AG10803 (cell line): ENCODE measurements around the gene SLC25A3.
"Not testable (repeated sequence)": the region's sequence is repeated elsewhere in the genome, so short reads cannot be mapped to it uniquely, and the experiment has no call there.

Experiments
- DNase-seq: peaks from one replicate; pipeline ENCODE4 v3.0.0; 2010; ENCODE audit warnings: low read depth
- H3K4me3 ChIP-seq: 2 replicates; pipeline ENCODE4 v1.5.1; 2011; ENCODE audit warnings: mild to moderate bottlenecking, low read length, control low read depth
- TF ChIP-seq, protein P1 (sequence below): conservative IDR thresholded peaks from 2 replicates; pipeline ENCODE4 v1.5.1; 2011; ENCODE audit warnings: mild to moderate bottlenecking, low read length, control low read depth, inconsistent platforms

Gene SLC25A3

DNA sequence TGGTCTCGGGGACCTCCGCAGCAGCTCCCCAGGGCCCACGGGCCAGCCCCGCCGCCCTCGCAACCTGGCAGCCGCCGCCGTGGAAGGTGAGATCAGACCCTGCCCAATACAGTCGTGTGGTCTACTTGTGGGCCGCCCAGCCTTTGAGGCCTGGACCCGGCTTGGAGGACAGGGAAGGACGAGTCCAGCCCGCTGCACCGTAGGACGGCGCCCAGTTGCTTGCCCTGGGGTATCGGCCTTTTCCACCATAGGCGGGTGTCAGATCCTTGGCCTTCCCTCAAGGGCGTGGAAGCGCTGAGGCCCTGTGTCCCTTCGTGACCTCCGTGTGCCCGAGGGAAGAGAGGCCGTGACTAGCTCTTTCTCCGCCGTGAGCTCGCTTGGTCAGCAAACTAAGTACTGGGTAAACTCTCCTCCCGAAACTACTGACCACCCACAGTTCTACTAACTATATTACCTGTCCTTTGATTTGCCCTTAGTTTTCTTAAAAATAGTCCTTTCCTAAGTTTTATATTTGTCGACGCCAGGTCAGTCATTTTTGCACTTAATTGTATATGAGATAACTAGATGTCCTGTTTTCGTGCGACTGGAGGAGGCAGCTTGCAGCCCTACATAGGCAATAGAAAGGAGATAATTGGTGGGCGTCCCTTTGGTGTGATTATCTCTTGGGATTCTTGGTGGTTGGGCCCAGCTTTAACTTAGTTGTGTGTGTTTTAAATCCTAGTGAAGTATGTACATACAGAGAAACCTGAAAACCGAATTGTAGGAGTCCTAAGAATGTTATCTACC, 757 bp downstream of the SLC25A3 start:
- peak; percentile 38 for DNase-seq
- TF ChIP-seq, protein P1, sequence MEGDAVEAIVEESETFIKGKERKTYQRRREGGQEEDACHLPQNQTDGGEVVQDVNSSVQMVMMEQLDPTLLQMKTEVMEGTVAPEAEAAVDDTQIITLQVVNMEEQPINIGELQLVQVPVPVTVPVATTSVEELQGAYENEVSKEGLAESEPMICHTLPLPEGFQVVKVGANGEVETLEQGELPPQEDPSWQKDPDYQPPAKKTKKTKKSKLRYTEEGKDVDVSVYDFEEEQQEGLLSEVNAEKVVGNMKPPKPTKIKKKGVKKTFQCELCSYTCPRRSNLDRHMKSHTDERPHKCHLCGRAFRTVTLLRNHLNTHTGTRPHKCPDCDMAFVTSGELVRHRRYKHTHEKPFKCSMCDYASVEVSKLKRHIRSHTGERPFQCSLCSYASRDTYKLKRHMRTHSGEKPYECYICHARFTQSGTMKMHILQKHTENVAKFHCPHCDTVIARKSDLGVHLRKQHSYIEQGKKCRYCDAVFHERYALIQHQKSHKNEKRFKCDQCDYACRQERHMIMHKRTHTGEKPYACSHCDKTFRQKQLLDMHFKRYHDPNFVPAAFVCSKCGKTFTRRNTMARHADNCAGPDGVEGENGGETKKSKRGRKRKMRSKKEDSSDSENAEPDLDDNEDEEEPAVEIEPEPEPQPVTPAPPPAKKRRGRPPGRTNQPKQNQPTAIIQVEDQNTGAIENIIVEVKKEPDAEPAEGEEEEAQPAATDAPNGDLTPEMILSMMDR, result no peak
- peak overlapping the region; percentile 100 for H3K4me3 ChIP-seq

DNA sequence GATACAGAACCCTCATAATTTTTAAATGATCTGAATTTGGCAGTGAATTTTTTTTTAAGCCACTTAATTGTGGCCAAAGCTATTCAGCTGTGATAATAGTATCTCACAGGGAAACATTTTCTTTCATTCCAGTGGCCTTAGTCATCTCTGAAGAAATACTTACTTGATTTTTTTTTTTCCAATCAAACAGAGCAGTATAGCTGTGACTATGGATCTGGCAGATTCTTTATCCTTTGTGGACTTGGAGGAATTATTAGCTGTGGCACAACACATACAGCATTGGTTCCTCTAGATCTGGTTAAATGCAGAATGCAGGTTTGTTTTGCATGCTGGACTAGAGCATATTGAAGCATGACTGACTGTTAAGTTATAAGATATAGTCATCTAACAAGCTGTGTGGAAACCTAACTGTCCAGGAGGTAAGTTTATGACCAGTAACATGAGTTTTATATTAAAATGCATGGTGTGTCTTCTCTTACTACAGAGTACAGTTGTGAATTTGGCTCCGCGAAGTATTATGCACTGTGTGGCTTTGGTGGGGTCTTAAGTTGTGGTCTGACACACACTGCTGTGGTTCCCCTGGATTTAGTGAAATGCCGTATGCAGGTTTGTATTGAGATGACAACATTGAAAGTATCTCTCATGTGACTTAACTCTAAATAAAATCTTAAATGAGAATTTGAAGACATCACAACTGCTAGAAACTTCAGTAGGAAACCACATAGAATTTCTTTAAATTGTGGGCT, 1.9 kb downstream of the SLC25A3 start:
- peak; percentile 76 for DNase-seq
- TF ChIP-seq, protein P1, result no peak
- H3K4me3 ChIP-seq, result peak overlapping the region; percentile 100

DNA sequence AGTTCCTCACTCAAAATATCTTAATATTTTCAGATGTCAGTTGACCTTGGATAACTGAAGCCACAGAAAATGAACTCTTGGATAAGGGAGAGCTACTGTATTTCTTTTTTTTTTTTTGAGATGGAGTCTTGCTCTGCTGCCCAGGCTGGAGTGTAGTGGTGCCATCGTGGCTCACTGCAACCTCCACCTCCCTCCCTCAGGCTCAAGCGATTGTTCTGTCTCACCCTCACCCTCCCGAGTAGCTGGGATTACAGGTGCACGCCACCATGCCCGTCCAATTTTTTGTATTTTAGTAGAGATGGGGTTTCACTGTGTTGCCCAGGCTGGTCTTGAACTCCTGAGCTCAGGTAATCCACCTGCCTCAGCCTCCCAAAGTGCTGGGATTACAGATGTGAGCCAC, 3.8 kb downstream of the SLC25A3 start:
- not testable (repeated sequence) for H3K4me3 ChIP-seq, DNase-seq

DNA sequence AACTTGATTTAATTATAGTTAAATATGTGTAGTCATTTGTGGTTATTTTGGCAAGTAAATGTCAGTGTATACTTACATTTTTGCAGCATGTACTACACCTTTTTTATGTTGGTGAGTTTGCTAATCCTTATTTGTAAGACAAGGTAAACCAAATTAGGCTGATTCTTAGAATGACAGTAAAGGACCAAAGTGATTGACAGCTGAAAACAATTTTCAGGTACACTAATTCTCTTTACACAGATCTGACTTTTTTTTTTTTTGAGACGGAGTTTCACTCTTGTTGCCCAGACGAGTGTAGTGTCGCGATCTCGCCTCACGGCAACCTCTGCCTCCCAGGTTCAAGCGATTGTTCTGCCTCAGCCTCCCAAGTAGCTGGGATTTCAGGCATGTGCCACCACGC, 8.4 kb downstream of the SLC25A3 start:
- TF ChIP-seq, protein P1, result no peak
- no peak overlapping the region for H3K4me3 ChIP-seq
- no peak for DNase-seq

DNA sequence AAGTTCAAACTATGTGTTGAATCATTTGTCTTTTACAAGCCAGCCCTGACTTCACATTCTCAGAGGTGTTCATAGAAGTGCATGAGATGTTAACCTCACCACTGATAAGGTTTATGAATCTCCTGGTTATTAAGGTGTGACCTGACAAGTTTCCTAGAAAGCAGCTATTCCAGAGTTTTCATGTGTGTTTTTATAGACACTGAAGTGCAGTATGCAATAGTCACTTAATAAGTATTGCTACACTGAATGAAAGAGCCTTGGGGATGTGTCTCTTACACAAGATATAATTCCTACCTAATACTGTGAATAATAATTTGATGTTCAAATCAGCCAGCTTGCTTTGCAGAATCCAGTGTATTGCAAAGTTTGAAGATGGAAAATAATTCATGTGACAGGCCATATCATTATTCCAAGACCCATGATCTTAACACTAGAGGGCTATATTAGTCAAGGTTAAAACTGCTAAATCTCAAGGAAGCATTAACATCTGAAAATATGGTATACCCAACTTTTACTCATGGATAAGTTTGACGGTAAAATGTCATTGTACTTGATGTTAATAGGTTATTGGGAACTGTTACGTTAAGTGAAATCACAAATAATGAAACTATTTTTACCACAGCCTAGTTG, 13.0 kb downstream of the SLC25A3 start:
- no peak for DNase-seq
- TF ChIP-seq, protein P1, result no peak; the same call in 1 of the 2 replicates

DNA sequence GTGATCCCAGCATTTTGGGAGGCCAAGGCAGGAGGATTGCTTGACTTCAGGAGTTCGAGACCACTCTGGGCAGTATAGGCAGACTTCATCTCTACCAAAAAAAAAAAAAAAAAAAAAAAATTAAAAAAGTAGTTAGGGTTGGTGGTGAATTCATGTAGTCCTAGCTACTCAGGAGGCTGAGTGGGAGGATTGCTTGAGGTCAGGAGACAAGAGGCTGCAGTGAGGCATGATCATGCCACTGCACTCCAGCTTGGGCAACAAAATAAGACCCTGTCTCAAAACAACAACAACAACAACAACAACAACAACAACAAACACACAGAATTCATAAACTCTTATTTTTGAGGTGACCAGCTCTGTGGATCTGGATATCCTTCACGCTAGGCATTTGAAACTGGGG, 17.1 kb downstream of the SLC25A3 start:
- DNase-seq, result no peak
- TF ChIP-seq, protein P1, result no peak
- H3K4me3 ChIP-seq, result no peak overlapping the region

More for the DNA sequence above, 13.0 kb downstream of the SLC25A3 start:
- no peak overlapping the region for H3K4me3 ChIP-seq

DNA sequence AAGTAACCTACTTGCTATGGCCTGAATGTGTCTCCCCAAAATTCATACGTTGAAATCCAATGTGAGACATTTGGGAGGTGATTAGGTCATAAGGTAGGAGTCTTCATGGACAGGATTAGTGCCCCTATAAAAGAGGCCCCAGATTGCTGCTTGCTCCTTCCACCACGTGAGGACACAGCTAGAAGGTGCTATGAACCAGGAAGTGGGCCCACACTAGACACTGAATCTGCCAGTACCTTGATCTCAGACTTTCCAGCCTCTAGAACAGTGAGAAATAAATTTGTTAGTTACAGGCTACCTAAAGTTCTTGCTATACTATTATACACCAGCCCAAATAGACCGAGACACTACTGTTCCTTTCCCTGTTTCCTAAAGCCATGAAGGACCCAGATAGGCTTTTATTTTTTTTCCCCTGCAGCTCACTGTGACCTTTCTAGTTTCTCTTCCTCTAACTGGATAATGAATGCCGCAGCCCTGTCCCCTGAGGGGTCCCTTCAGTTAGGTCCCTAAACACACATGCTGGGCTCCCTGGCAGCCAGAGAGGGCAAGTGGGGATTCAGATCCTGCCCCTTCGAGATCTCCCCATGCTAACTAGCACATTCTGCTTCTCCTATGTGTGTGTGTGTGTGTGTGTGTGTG, 19.3 kb downstream of the SLC25A3 start:
- TF ChIP-seq, protein P1, result no peak
- no peak for DNase-seq
- no peak overlapping the region for H3K4me3 ChIP-seq
